ENCODE results near the gene PSMB5.

- TF ChIP-seq ELF2 (CRISPR knock-in tag; IDR thresholded peaks at IDR 0.05) (no peak), POLR2AphosphoS2 (IDR thresholded peaks at IDR 0.05; ENCODE audit: low read length) (no peak; the same call in 1 of the 2 replicates), RAD21 (CRISPR knock-in tag; conservative IDR thresholded peaks at IDR 0.05 in 1 of 2, IDR thresholded peaks at IDR 0.05 in 1 of 2) (no peak), EZH2 (IDR thresholded peaks at IDR 0.05; ENCODE audit: borderline replicate concordance, low read depth, low read length) (no peak), RBFOX2 (IDR thresholded peaks at IDR 0.05; ENCODE audit: low read depth, low read length) (no peak), SLC30A9 (CRISPR knock-in tag; IDR thresholded peaks at IDR 0.05) (no peak), NR3C1 (CRISPR knock-in tag; IDR thresholded peaks at IDR 0.05) (no peak), ZHX1 (conservative IDR thresholded peaks at IDR 0.05; ENCODE audit: low read length) (no peak)
- TF ChIP-seq, protein P1, sequence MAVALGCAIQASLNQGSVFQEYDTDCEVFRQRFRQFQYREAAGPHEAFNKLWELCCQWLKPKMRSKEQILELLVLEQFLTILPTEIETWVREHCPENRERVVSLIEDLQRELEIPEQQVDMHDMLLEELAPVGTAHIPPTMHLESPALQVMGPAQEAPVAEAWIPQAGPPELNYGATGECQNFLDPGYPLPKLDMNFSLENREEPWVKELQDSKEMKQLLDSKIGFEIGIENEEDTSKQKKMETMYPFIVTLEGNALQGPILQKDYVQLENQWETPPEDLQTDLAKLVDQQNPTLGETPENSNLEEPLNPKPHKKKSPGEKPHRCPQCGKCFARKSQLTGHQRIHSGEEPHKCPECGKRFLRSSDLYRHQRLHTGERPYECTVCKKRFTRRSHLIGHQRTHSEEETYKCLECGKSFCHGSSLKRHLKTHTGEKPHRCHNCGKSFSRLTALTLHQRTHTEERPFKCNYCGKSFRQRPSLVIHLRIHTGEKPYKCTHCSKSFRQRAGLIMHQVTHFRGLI (CRISPR knock-in tag; IDR thresholded peaks at IDR 0.05), result no peak
Measured at GRCh38 chr14:23067847-23068788, 33.4 kb upstream of the PSMB5 start.
